MCF 10A (cell line): ENCODE results near the gene GOLGA6A. TPM values are rescaled to one million over a fixed set of nuclear protein-coding genes. Genes with fewer than 3 reads are reported as not detected.
A peak's percentile ranks its signal among the peaks of the same experiment; 100 is the strongest.

Experiments used
- BruUV-seq: library from RNA; stranded (reverse); fragments of 400-500 nt; replicated peaks from 2 replicates; lab custom pipeline; 2021; lab: Mats Ljungman, UMichigan
- CTCF ChIA-PET: fragments of 300-600 bp; sonication (Branson Sonifier 250); formaldehyde crosslinking; extraction: SDS; loops from one replicate; lab custom pipeline; 2021; ENCODE audit warnings: antibody characterized with exemption, inconsistent platforms; lab: Yijun Ruan, JAX
- POLR2A ChIA-PET: fragments of 300-600, 350-650 bp; sonication (Branson Sonifier 250); formaldehyde crosslinking; extraction: SDS; loops from one replicate; lab custom pipeline; 2020; ENCODE audit warnings: antibody characterized with exemption, inconsistent platforms; lab: Yijun Ruan, JAX
- DNase-seq: peaks from one replicate; pipeline ENCODE4 v3.0.0-alpha.2; 2018; ENCODE audit not compliant: unreplicated experiment
- H3K27ac Mint-ChIP-seq: one replicate; pipeline ENCODE4 v1.8.0; 2022; ENCODE audit warnings: mild to moderate bottlenecking, low read depth, mixed read lengths; ENCODE audit not compliant: unreplicated experiment
- H3K27me3 Mint-ChIP-seq: one replicate; pipeline ENCODE4 v1.8.0; 2022; ENCODE audit warnings: mixed read lengths; ENCODE audit not compliant: insufficient read depth, unreplicated experiment
- H3K36me3 Mint-ChIP-seq: one replicate; pipeline ENCODE4 v1.8.0; 2022; ENCODE audit warnings: mild to moderate bottlenecking, moderate library complexity, mixed read lengths; ENCODE audit not compliant: insufficient read depth, unreplicated experiment
- H3K4me1 Mint-ChIP-seq: one replicate; pipeline ENCODE4 v1.8.0; 2022; ENCODE audit warnings: mixed read lengths; ENCODE audit not compliant: insufficient read depth, unreplicated experiment
- H3K4me3 Mint-ChIP-seq: one replicate; pipeline ENCODE4 v1.8.0; 2022; ENCODE audit warnings: mild to moderate bottlenecking, moderate library complexity, mixed read lengths; ENCODE audit not compliant: unreplicated experiment
- H3K9me3 Mint-ChIP-seq: one replicate; pipeline ENCODE4 v1.8.0; 2022; ENCODE audit warnings: mixed read lengths; ENCODE audit not compliant: unreplicated experiment
- CTCF ChIP-seq: fragments of 200-600 bp; IDR thresholded peaks from one replicate; pipeline ENCODE4 v1.8.0; 2022; ENCODE audit warnings: antibody characterized with exemption, mild to moderate bottlenecking; ENCODE audit not compliant: unreplicated experiment
- intact Hi-C: fragments of 100-400 bp; cut with micrococcal nuclease; formaldehyde crosslinking; loops from 2 replicates; pipeline ENCODE4 v1.14.1; 2022
- total RNA-seq: library from RNA; stranded (reverse); gene quantifications from 2 replicates; pipeline ENCODE4 v1.2.3, GENCODE V29; 2022

The GOLGA6A gene
- total RNA-seq, 1 experiment from 2014 or later, result not detected

- POLR2A ChIA-PET, result interaction anchor here (0.7 to 1.6 kb wide), 5 partner anchors 14 to 58 kb away, joined by 3 to 6 read pairs (median 3); partner anchors contain the start of gene PML
- no TSS peak for BruUV-seq
These were observed 43.4 kb downstream of the GOLGA6A start for GRCh38 chr15:74038707-74039655.

GRCh38 chr15:74037171-74038117 is 44.9 kb downstream of the GOLGA6A start:
- ChIA-PET POLR2A (interaction anchor here (0.6 to 1.7 kb wide), 8 partner anchors 10 to 353 kb away, joined by 3 to 7 read pairs (median 4); no protein-coding TSS in a partner anchor), CTCF (interaction anchor here (0.5 to 8.8 kb wide), 19 partner anchors 8 to 1237 kb away, joined by 3 to 102 read pairs (median 4); partner anchors contain the start of gene PML)
- no peak for DNase-seq
- Mint-ChIP-seq H3K36me3 (peaks cover 49% of the 10 kb centered on the region), H3K9me3 (no peaks in the 10 kb centered on the region), H3K27ac (peak overlapping the region; percentile 32), H3K4me1 (peaks cover 19% of the 10 kb centered on the region), H3K27me3 (no peaks in the 10 kb centered on the region), H3K4me3 (no peak overlapping the region)
- intact Hi-C loops, result loop anchor here (1.0 kb wide), 1 partner anchor 64 kb away; no protein-coding TSS in a partner anchor
- BruUV-seq, result no TSS peak
- TF ChIP-seq CTCF, result no peak

More at GRCh38 chr15:74038707-74039655, 43.4 kb downstream of the GOLGA6A start:
- intact Hi-C loops, result no loop called here
- peaks cover 19% of the 10 kb centered on the region for H3K4me1 Mint-ChIP-seq
- H3K4me3 Mint-ChIP-seq, result no peak overlapping the region
- no peaks in the 10 kb centered on the region for H3K27me3 Mint-ChIP-seq
- TF ChIP-seq CTCF, result no peak
- H3K27ac Mint-ChIP-seq, result peak overlapping the region; percentile 73
- no peak for DNase-seq
- H3K36me3 Mint-ChIP-seq, result peaks cover 44% of the 10 kb centered on the region
- CTCF ChIA-PET, result interaction anchor here (0.5 to 8.8 kb wide), 9 partner anchors 9 to 593 kb away, joined by 3 to 102 read pairs (median 4); partner anchors contain the start of gene PML
- H3K9me3 Mint-ChIP-seq, result no peaks in the 10 kb centered on the region

GRCh38 chr15:74036271-74037170 is 45.8 kb downstream of the GOLGA6A start:
- POLR2A ChIA-PET, result interaction anchor here (0.6 to 1.7 kb wide), 7 partner anchors 11 to 64 kb away, joined by 3 to 7 read pairs (median 3); partner anchors contain the start of gene PML

More at GRCh38 chr15:74036271-74037170, 45.8 kb downstream of the GOLGA6A start:
- DNase-seq, result peak; percentile 56
- Mint-ChIP-seq H3K36me3 (peaks cover 58% of the 10 kb centered on the region), H3K4me1 (peaks cover 19% of the 10 kb centered on the region), H3K9me3 (no peaks in the 10 kb centered on the region), H3K27ac (peak overlapping the region; percentile 32), H3K4me3 (no peak overlapping the region), H3K27me3 (no peaks in the 10 kb centered on the region)
- BruUV-seq, result no TSS peak
- CTCF ChIA-PET, result interaction anchor here (0.6 to 8.8 kb wide), 16 partner anchors 9 to 820 kb away, joined by 3 to 102 read pairs (median 4); no protein-coding TSS in a partner anchor
- TF ChIP-seq CTCF, result peak; percentile 44
- intact Hi-C loops, result loop anchor here (1.0 kb wide), 1 partner anchor 63 kb away; no protein-coding TSS in a partner anchor
